ENCODE measurements around the gene CAMK2D. TPM values are rescaled to one million over a fixed set of nuclear protein-coding genes. Genes with fewer than 3 reads are reported as not detected.

CAMK2D gene
- polyA plus RNA-seq, 2 of the 4 experiments (the other 2 are of a cell fraction), result 19.1 to 59.9 TPM

GRCh38 chr4:113564493-113564892 is 197.0 kb downstream of the CAMK2D start:
- ATAC-seq, result no peak
- Histone ChIP-seq H3K27ac (no peak overlapping the region), H3K4me3 (no peak overlapping the region), H3K4me2 (no peak overlapping the region), H3K4me1 (peaks cover 12% of the 10 kb centered on the region; the same call in 2 of the 3 replicates), H3K9me3 (no peaks in the 10 kb centered on the region)
- WGBS (ENCODE audit: missing lambda C conversion rate), result 95% methylated on average over 3 of the region's 3 CpGs
- DNase-seq (ENCODE audit: low read depth in 1 of 2, low spot score in 1 of 2), result no peak
- POLR2A ChIA-PET, result no interaction called here
- CTCF ChIA-PET, result interaction anchor here (1.0 kb wide), 1 partner anchor 11 kb away, joined by 3 read pairs; no protein-coding TSS in a partner anchor
- TF ChIP-seq, protein P1, sequence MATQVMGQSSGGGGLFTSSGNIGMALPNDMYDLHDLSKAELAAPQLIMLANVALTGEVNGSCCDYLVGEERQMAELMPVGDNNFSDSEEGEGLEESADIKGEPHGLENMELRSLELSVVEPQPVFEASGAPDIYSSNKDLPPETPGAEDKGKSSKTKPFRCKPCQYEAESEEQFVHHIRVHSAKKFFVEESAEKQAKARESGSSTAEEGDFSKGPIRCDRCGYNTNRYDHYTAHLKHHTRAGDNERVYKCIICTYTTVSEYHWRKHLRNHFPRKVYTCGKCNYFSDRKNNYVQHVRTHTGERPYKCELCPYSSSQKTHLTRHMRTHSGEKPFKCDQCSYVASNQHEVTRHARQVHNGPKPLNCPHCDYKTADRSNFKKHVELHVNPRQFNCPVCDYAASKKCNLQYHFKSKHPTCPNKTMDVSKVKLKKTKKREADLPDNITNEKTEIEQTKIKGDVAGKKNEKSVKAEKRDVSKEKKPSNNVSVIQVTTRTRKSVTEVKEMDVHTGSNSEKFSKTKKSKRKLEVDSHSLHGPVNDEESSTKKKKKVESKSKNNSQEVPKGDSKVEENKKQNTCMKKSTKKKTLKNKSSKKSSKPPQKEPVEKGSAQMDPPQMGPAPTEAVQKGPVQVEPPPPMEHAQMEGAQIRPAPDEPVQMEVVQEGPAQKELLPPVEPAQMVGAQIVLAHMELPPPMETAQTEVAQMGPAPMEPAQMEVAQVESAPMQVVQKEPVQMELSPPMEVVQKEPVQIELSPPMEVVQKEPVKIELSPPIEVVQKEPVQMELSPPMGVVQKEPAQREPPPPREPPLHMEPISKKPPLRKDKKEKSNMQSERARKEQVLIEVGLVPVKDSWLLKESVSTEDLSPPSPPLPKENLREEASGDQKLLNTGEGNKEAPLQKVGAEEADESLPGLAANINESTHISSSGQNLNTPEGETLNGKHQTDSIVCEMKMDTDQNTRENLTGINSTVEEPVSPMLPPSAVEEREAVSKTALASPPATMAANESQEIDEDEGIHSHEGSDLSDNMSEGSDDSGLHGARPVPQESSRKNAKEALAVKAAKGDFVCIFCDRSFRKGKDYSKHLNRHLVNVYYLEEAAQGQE (IDR thresholded peaks at IDR 0.05), result no peak
- TF ChIP-seq, protein P2, sequence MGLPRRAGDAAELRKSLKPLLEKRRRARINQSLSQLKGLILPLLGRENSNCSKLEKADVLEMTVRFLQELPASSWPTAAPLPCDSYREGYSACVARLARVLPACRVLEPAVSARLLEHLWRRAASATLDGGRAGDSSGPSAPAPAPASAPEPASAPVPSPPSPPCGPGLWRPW (IDR thresholded peaks at IDR 0.05), result no peak
- no peak for TF ChIP-seq FOSB (CRISPR knock-in tag; IDR thresholded peaks at IDR 0.05)
- TF ChIP-seq RAD21 (conservative IDR thresholded peaks at IDR 0.05 in 1 of 2, IDR thresholded peaks at IDR 0.05 in 1 of 2), result no peak
- no peak for TF ChIP-seq ZSCAN20 (CRISPR knock-in tag; IDR thresholded peaks at IDR 0.05)
- TF ChIP-seq MYC (IDR thresholded peaks at IDR 0.05; ENCODE audit: borderline replicate concordance, low read length), result no peak
- TF ChIP-seq ZC3H11A (IDR thresholded peaks at IDR 0.05), result no peak
- TF ChIP-seq CHD2 (IDR thresholded peaks at IDR 0.05; ENCODE audit: low read length, partially characterized antibody), result no peak
- no peak for TF ChIP-seq NR3C1 (IDR thresholded peaks at IDR 0.05)
- TF ChIP-seq HOXA7 (CRISPR knock-in tag; IDR thresholded peaks at IDR 0.05), result no peak
- TF ChIP-seq RNF2 (IDR thresholded peaks at IDR 0.05; ENCODE audit: borderline replicate concordance, low read depth), result no peak
- no peak for TF ChIP-seq JUNB (IDR thresholded peaks at IDR 0.05)
- no peak for TF ChIP-seq PHF8 (IDR thresholded peaks at IDR 0.05; ENCODE audit: borderline replicate concordance, low read depth)
- TF ChIP-seq HDAC2 (IDR thresholded peaks at IDR 0.05), result no peak
- TF ChIP-seq CBX2 (IDR thresholded peaks at IDR 0.05; ENCODE audit: borderline replicate concordance, low read depth), result no peak
- no peak for TF ChIP-seq RARB (CRISPR knock-in tag; IDR thresholded peaks at IDR 0.05)
- TF ChIP-seq BCL3 (IDR thresholded peaks at IDR 0.05), result no peak
- no peak for TF ChIP-seq CBX8 (IDR thresholded peaks at IDR 0.05)
- TF ChIP-seq NPAS2 (CRISPR knock-in tag; IDR thresholded peaks at IDR 0.05; ENCODE audit: borderline replicate concordance), result no peak
- FAIRE-seq, result no peak

DNA sequence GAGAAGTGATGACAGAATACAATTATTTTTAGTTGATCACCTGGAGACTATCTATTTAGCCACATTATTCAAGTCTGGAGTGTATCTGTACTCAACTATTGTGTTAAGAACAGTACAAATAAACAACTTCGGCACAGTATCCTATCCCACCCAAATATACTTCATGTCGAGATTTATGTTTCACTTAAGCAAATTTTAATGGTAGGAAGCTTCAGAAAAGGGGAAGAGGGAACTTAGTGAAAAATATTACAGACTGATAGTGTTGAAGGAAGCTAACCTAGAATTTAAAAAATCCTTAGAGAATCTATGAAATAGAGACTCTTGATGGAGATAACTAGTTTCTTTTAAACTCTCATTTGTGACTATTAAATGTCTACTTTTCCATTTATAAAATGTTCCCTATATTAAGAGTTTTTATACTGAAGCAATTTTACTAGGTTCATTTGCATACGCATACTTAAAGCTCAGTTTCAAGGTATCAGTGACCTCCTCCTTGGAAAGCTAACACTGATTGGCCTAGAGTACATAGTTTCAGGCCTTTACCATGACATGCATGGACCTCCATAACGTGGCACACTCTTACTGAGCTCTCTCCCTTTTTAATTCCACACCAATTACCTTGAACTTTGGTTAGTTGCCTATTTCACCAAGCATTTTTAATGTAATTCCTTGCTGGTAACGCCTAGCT is 197.7 kb downstream of the CAMK2D start:
- FAIRE-seq, result no peak
- POLR2A ChIA-PET, result no interaction called here

More for the DNA sequence above, 197.7 kb downstream of the CAMK2D start:
- ATAC-seq (no peak), DNase-seq (ENCODE audit: low read depth in 1 of 2, low spot score in 1 of 2) (no peak)
- Histone ChIP-seq H3K9me3 (no peaks in the 10 kb centered on the region), H3K4me1 (peaks cover 12% of the 10 kb centered on the region; the same call in 2 of the 3 replicates), H3K4me3 (no peak overlapping the region), H3K27ac (no peak overlapping the region), H3K4me2 (no peak overlapping the region)
- TF ChIP-seq CTCF (IDR thresholded peaks at IDR 0.05) (no peak), NFE2L2 (conservative IDR thresholded peaks at IDR 0.05; ENCODE audit: low read length) (no peak), FOSL2 (IDR thresholded peaks at IDR 0.05) (no peak), FOSL2 (CRISPR knock-in tag; IDR thresholded peaks at IDR 0.05) (no peak), PHF8 (IDR thresholded peaks at IDR 0.05; ENCODE audit: borderline replicate concordance, low read depth) (no peak), EHMT2 (IDR thresholded peaks at IDR 0.05; ENCODE audit: low read depth) (no peak), RFX5 (IDR thresholded peaks at IDR 0.05) (no peak), FOSB (CRISPR knock-in tag; IDR thresholded peaks at IDR 0.05) (no peak), ZFP36 (IDR thresholded peaks at IDR 0.05; ENCODE audit: borderline replicate concordance, partially characterized antibody) (no peak)
- TF ChIP-seq, protein P2 (IDR thresholded peaks at IDR 0.05), result no peak
- TF ChIP-seq, protein P3, sequence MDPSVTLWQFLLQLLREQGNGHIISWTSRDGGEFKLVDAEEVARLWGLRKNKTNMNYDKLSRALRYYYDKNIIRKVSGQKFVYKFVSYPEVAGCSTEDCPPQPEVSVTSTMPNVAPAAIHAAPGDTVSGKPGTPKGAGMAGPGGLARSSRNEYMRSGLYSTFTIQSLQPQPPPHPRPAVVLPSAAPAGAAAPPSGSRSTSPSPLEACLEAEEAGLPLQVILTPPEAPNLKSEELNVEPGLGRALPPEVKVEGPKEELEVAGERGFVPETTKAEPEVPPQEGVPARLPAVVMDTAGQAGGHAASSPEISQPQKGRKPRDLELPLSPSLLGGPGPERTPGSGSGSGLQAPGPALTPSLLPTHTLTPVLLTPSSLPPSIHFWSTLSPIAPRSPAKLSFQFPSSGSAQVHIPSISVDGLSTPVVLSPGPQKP (IDR thresholded peaks at IDR 0.05; ENCODE audit: low read depth, low read length), result no peak
- CTCF ChIA-PET, result interaction anchor here (1.0 kb wide), 1 partner anchor 11 kb away, joined by 3 read pairs; no protein-coding TSS in a partner anchor
- 85% methylated on average over 5 of the region's 5 CpGs for WGBS (ENCODE audit: missing lambda C conversion rate)

Data from A549 (cell line).